B cell (primary cell): ENCODE data around the gene TBC1D10A. TPM values are rescaled to one million over a fixed set of nuclear protein-coding genes. Genes with fewer than 3 reads are reported as not detected.

Source experiments
- ATAC-seq: fragments of 200-7000 bp; cut with Tn5 transposase; one replicate; pipeline ENCODE4 v1.10.0; 2021; ENCODE audit warnings: low read depth, mild to moderate bottlenecking, moderate number of reproducible peaks, moderate library complexity
- CTCF ChIA-PET: fragments of 350-600 bp; sonication (Branson Sonifier 250); formaldehyde crosslinking; loops from one replicate; lab custom pipeline; 2021; ENCODE audit warnings: antibody characterized with exemption, inconsistent platforms; lab: Charles Lee
- POLR2A ChIA-PET: fragments of 350-600 bp; sonication (Branson Sonifier 250); formaldehyde crosslinking; loops from one replicate; lab custom pipeline; 2021; ENCODE audit warnings: antibody characterized with exemption; lab: Charles Lee
- DNase-seq: peaks from one replicate; pipeline ENCODE4 v3.0.0; 2013
- H2AFZ ChIP-seq: 2 replicates; pipeline ENCODE4 v1.6.1; 2012; ENCODE audit warnings: mild to moderate bottlenecking, low read depth, low read length; ENCODE audit not compliant: insufficient read depth, poor library complexity, severe bottlenecking
- H3K27ac ChIP-seq, 2 donors: 1 replicate in 1 of 2; 2 replicates in 1 of 2; pipeline ENCODE4 v1.5.1; 2012 to 2013; ENCODE audit warnings: low read length in 2 of 2, mild to moderate bottlenecking in 2 of 2, moderate library complexity in 1 of 2
- H3K27me3 ChIP-seq, 4 experiments: fragments of 200-600 bp in 1 of 4; sonication (generic) in 1 of 4; replicated peaks in 1 of 4; 1 replicate in 2 of 4; 2 replicates in 2 of 4; pipeline versions ENCODE4 v1.6.1 to v1.7.0; 2013 to 2016; ENCODE audit warnings: low read length in 3 of 4, mild to moderate bottlenecking in 2 of 4, mixed read lengths in 1 of 4, moderate library complexity in 1 of 4; ENCODE audit not compliant: insufficient read depth in 4 of 4, control insufficient read depth in 3 of 4; ENCODE audit errors: control extremely low read depth in 1 of 4
- H3K36me3 ChIP-seq, 2 experiments: replicated peaks in 1 of 2; 1 replicate in 1 of 2; 2 replicates in 1 of 2; pipeline versions ENCODE4 v1.6.1 to v1.7.1; 2013; ENCODE audit warnings: low read length in 1 of 2; ENCODE audit not compliant: insufficient read depth in 2 of 2, control insufficient read depth in 1 of 2; ENCODE audit errors: control extremely low read depth in 1 of 2, extremely low read depth in 1 of 2
- H3K4me1 ChIP-seq, 2 donors: fragments of 200-600 bp in 1 of 2; sonication (generic) in 1 of 2; 1 replicate in 1 of 2; 2 replicates in 1 of 2; pipeline versions ENCODE4 v1.5.1 to v1.6.1; 2013 to 2017; ENCODE audit warnings: low read length in 2 of 2; ENCODE audit not compliant: control insufficient read depth in 2 of 2, insufficient read depth in 2 of 2
- H3K4me2 ChIP-seq: replicated peaks from 2 replicates; pipeline ENCODE3; 2012; ENCODE audit warnings: mild to moderate bottlenecking, low read depth, low read length; ENCODE audit not compliant: poor library complexity, severe bottlenecking
- H3K4me3 ChIP-seq, 5 experiments: fragments of 200-600 bp in 1 of 5; sonication (generic) in 1 of 5; 1 replicate in 3 of 5; 2 replicates in 2 of 5; pipeline versions ENCODE4 v1.5.1 to v1.7.0; 2011 to 2016; ENCODE audit warnings: low read length in 4 of 5, mild to moderate bottlenecking in 4 of 5, low read depth in 2 of 5, control low read depth in 1 of 5, moderate library complexity in 1 of 5; ENCODE audit not compliant: insufficient read depth in 1 of 5; ENCODE audit errors: control extremely low read depth in 1 of 5, extremely low read depth in 1 of 5
- H3K79me2 ChIP-seq: fragments of 200-600 bp; sonication (generic); one replicate; pipeline ENCODE4 v1.6.0; 2016; ENCODE audit warnings: low read length; ENCODE audit not compliant: control insufficient read depth, insufficient read depth
- H3K9ac ChIP-seq: fragments of 200-600 bp; sonication (generic); 2 replicates; pipeline ENCODE4 v1.6.1; 2017; ENCODE audit warnings: mild to moderate bottlenecking, low read length, moderate library complexity
- H3K9me3 ChIP-seq, 3 donors: one replicate each; pipeline versions ENCODE4 v1.6.1 to v1.7.1; 2013; ENCODE audit warnings: low read length in 2 of 3; ENCODE audit not compliant: control insufficient read depth in 2 of 3, insufficient read depth in 1 of 3; ENCODE audit errors: control extremely low read depth in 1 of 3
- H4K20me1 ChIP-seq: 2 replicates; pipeline ENCODE4 v1.6.0; 2012; ENCODE audit warnings: mild to moderate bottlenecking, low read length; ENCODE audit not compliant: insufficient read depth, control insufficient read depth, poor library complexity, severe bottlenecking
- H3K27ac Mint-ChIP-seq: one replicate; pipeline ENCODE4 v1.8.0; 2021; ENCODE audit warnings: mixed read lengths
- H3K27me3 Mint-ChIP-seq: one replicate; pipeline ENCODE4 v1.8.0; 2021; ENCODE audit warnings: mixed read lengths
- H3K4me1 Mint-ChIP-seq: one replicate; pipeline ENCODE4 v1.8.0; 2021; ENCODE audit warnings: mixed read lengths
- H3K4me3 Mint-ChIP-seq: one replicate; pipeline ENCODE4 v1.8.0; 2021; ENCODE audit warnings: mixed read lengths
- H3K9me3 Mint-ChIP-seq: one replicate; pipeline ENCODE4 v1.8.0; 2022; ENCODE audit warnings: mixed read lengths; ENCODE audit not compliant: insufficient read depth
- EZH2 ChIP-seq: IDR thresholded peaks from 2 replicates; pipeline ENCODE4 v1.6.1; 2012; ENCODE audit warnings: borderline replicate concordance, low read depth, mild to moderate bottlenecking, moderate library complexity, low read length; ENCODE audit not compliant: insufficient read depth, poor library complexity, severe bottlenecking
- WGBS: methylation state at CpG from one replicate; pipeline ENCODE4 v1.1.5; 2013; ENCODE audit warnings: missing lambda C conversion rate; ENCODE audit not compliant: insufficient coverage; 5-methylcytosine and 5-hydroxymethylcytosine counted together
- intact Hi-C: fragments of 100-400 bp; cut with micrococcal nuclease; formaldehyde crosslinking; loops from one replicate; pipeline ENCODE4 v1.10.0; 2022
- polyA plus RNA-seq: library from polyadenylated mRNA; depleted of rRNA; stranded (reverse); fragments of >200 nt; gene quantifications from 2 replicates; pipeline ENCODE4 v1.2.3, GENCODE V29; 2012
- total RNA-seq, 2 donors: library from RNA; stranded (reverse); fragments of 120-200 nt in 1 of 2; gene quantifications; 1 replicate in 1 of 2; 2 replicates in 1 of 2; pipeline versions ENCODE4 v1.2.3 to v1.2.4, GENCODE V29; 2013 to 2022
- TF ChIP-seq, protein P1 (sequence below): fragments of 200-600 bp; IDR thresholded peaks from one replicate; pipeline ENCODE4 v1.8.0; 2022; ENCODE audit warnings: antibody characterized with exemption, mild to moderate bottlenecking

The TBC1D10A gene
- total and polyA plus RNA-seq, 2 donors (not counting 1 experiment from before 2014, with no cell fraction given): 45.2 to 58.4 TPM

DNA sequence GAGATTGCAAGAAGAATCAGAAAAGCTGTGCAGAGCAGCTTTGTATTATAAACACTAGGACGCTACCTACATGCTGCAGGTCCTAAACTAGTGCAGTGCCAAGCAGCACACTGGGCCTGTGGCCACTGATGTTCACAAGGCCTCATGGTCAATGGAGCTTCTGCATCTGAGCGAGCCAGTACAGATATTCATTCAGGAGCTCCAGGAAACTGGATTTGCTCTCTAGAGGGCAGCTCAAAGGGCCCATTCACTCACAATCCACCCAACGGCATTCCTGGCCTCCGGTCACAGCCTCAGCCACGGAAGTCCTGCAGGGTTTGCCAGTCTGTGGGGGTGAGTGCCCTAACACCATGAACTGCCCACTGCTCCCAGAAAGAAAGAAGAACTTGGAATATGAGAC is 5.8 kb upstream of the TBC1D10A start:
- Histone ChIP-seq H3K4me1 (peaks cover 3 to 4% of the 10 kb centered on the region in 2 donors), H3K27ac (no peak overlapping the region), H3K36me3 (peaks cover 3 to 59% of the 10 kb centered on the region in 2 experiments), H4K20me1 (peaks cover 18% of the 10 kb centered on the region), H3K27me3 (no peaks in the 10 kb centered on the region), H3K9me3 (no peaks in the 10 kb centered on the region), H3K4me3 (no peak overlapping the region), H3K4me2 (no peak overlapping the region), H3K79me2 (peaks cover 1% of the 10 kb centered on the region), H3K9ac (no peak overlapping the region), H2AFZ (no peak overlapping the region)
- no peak for DNase-seq
- POLR2A ChIA-PET: no interaction called here
- no peaks in the 10 kb centered on the region for H3K27me3 Mint-ChIP-seq
- CTCF ChIA-PET: interaction anchor here (1.4 to 4.2 kb wide), 3 partner anchors 23 to 55 kb away, joined by 5 to 25 read pairs (median 5); partner anchors contain the start of genes CASTOR1 and RNF215
- H3K4me1 Mint-ChIP-seq: peaks cover 5% of the 10 kb centered on the region
- intact Hi-C loops: no loop called here
- H3K4me3 Mint-ChIP-seq: no peak overlapping the region
- 100% methylated on average over 5 of the region's 5 CpGs for WGBS
- H3K9me3 Mint-ChIP-seq: no peaks in the 10 kb centered on the region
- no peak overlapping the region for H3K27ac Mint-ChIP-seq
- ATAC-seq: no peak
- TF ChIP-seq, protein P1, sequence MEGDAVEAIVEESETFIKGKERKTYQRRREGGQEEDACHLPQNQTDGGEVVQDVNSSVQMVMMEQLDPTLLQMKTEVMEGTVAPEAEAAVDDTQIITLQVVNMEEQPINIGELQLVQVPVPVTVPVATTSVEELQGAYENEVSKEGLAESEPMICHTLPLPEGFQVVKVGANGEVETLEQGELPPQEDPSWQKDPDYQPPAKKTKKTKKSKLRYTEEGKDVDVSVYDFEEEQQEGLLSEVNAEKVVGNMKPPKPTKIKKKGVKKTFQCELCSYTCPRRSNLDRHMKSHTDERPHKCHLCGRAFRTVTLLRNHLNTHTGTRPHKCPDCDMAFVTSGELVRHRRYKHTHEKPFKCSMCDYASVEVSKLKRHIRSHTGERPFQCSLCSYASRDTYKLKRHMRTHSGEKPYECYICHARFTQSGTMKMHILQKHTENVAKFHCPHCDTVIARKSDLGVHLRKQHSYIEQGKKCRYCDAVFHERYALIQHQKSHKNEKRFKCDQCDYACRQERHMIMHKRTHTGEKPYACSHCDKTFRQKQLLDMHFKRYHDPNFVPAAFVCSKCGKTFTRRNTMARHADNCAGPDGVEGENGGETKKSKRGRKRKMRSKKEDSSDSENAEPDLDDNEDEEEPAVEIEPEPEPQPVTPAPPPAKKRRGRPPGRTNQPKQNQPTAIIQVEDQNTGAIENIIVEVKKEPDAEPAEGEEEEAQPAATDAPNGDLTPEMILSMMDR: no peak
- no peak for TF ChIP-seq EZH2

GRCh38 chr22:30328466-30329049 is 1.8 kb upstream of the TBC1D10A start:
- 100% methylated on average over 2 of the region's 3 CpGs for WGBS
- no peak overlapping the region for H3K4me2 ChIP-seq
- H3K9me3 ChIP-seq: no peaks in the 10 kb centered on the region
- no peak overlapping the region for H3K4me3 ChIP-seq
- TF ChIP-seq EZH2: no peak
- TF ChIP-seq, protein P1: no peak
- Mint-ChIP-seq H3K4me1 (peaks cover 39% of the 10 kb centered on the region), H3K27ac (peak overlapping the region; percentile 32), H3K4me3 (no peak overlapping the region), H3K27me3 (no peaks in the 10 kb centered on the region), H3K9me3 (no peaks in the 10 kb centered on the region)
- CTCF ChIA-PET: interaction anchor here (0.9 to 3.5 kb wide), 7 partner anchors 24 to 775 kb away, joined by 3 to 99 read pairs (median 7); partner anchors contain the start of genes CASTOR1, RNF215, SF3A1 and THOC5
- ATAC-seq (no peak), DNase-seq (no peak)
- peaks cover 0 to 20% of the 10 kb centered on the region in 2 experiments for H3K36me3 ChIP-seq
- peaks cover 35% of the 10 kb centered on the region for H3K79me2 ChIP-seq
- H3K9ac ChIP-seq: no peak overlapping the region
- H4K20me1 ChIP-seq: peaks cover 28% of the 10 kb centered on the region
- POLR2A ChIA-PET: interaction anchor here (0.9 to 5.7 kb wide), 5 partner anchors 19 to 40 kb away, joined by 3 to 64 read pairs (median 22); partner anchors contain the start of genes CASTOR1, CCDC157 and SF3A1
- H3K27ac ChIP-seq: no peak overlapping the region
- no peaks in the 10 kb centered on the region for H3K27me3 ChIP-seq
- H2AFZ ChIP-seq: no peak overlapping the region
- peaks cover 30 to 35% of the 10 kb centered on the region in 2 donors for H3K4me1 ChIP-seq
- intact Hi-C loops: no loop called here
